ENCODE measurements around the gene MYO1C. TPM values are rescaled to one million over a fixed set of nuclear protein-coding genes. Genes with fewer than 3 reads are reported as not detected.

MYO1C gene
- total and polyA plus RNA-seq, 9 of the 15 experiments (the other 6 are each of a cell fraction or from before 2014, with no cell fraction given): 0.46 to 32.5 (median 11.6) TPM

DNA sequence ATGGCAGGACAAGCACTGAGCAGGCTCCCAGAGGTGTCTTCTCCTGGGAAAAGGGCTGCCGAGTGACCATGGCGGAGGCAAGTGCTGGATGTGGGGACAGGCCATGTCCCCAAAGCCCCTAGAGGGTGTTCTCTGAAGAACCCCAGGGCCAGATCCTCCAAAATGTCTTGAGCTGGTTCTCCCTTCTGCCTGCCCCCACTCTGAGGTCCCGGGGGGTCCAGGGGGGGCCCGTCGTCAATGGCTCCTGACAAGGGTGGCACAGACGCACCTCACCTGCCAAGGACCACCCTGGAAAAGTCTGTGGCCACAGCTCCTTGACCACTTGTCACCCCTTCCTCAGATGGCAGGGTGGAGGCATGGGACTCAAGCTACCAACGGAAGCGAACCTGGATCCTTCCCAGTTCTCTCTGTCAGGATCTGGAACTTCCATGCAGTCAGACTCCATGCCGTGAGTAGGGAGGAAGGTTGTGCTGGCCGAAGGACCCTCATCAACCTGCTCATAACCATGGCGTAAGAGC, 2.3 kb upstream of the MYO1C start:
- no TSS peak for BruUV-seq (replicated peaks)
- no peak overlapping the region for H3K4me3 ChIP-seq
- H3K79me2 ChIP-seq (ENCODE audit: control insufficient read depth, insufficient read depth, low read length): peaks cover 8% of the 10 kb centered on the region
- FAIRE-seq (no peak), ATAC-seq (no peak), DNase-seq (ENCODE audit: extremely low read depth in 1 of 4, low spot score in 3 of 4) (no peak)
- 61% methylated on average over 8 of the region's 11 CpGs for WGBS (ENCODE audit: insufficient coverage, low coverage, missing lambda C conversion rate)
- TF ChIP-seq SIX5 (IDR thresholded peaks at IDR 0.05; ENCODE audit: borderline replicate concordance in 1 of 2, insufficient read depth in 1 of 2, low read depth in 1 of 2, low read length in 2 of 2) (no peak), ZNF75A (CRISPR knock-in tag; IDR thresholded peaks at IDR 0.05) (no peak), ZC3H4 (CRISPR knock-in tag; IDR thresholded peaks at IDR 0.05; ENCODE audit: borderline replicate concordance) (no peak)
- TF ChIP-seq, protein P1, sequence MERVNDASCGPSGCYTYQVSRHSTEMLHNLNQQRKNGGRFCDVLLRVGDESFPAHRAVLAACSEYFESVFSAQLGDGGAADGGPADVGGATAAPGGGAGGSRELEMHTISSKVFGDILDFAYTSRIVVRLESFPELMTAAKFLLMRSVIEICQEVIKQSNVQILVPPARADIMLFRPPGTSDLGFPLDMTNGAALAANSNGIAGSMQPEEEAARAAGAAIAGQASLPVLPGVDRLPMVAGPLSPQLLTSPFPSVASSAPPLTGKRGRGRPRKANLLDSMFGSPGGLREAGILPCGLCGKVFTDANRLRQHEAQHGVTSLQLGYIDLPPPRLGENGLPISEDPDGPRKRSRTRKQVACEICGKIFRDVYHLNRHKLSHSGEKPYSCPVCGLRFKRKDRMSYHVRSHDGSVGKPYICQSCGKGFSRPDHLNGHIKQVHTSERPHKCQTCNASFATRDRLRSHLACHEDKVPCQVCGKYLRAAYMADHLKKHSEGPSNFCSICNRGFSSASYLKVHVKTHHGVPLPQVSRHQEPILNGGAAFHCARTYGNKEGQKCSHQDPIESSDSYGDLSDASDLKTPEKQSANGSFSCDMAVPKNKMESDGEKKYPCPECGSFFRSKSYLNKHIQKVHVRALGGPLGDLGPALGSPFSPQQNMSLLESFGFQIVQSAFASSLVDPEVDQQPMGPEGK (CRISPR knock-in tag; IDR thresholded peaks at IDR 0.05; ENCODE audit: borderline replicate concordance): no peak
- TF ChIP-seq, protein P2, sequence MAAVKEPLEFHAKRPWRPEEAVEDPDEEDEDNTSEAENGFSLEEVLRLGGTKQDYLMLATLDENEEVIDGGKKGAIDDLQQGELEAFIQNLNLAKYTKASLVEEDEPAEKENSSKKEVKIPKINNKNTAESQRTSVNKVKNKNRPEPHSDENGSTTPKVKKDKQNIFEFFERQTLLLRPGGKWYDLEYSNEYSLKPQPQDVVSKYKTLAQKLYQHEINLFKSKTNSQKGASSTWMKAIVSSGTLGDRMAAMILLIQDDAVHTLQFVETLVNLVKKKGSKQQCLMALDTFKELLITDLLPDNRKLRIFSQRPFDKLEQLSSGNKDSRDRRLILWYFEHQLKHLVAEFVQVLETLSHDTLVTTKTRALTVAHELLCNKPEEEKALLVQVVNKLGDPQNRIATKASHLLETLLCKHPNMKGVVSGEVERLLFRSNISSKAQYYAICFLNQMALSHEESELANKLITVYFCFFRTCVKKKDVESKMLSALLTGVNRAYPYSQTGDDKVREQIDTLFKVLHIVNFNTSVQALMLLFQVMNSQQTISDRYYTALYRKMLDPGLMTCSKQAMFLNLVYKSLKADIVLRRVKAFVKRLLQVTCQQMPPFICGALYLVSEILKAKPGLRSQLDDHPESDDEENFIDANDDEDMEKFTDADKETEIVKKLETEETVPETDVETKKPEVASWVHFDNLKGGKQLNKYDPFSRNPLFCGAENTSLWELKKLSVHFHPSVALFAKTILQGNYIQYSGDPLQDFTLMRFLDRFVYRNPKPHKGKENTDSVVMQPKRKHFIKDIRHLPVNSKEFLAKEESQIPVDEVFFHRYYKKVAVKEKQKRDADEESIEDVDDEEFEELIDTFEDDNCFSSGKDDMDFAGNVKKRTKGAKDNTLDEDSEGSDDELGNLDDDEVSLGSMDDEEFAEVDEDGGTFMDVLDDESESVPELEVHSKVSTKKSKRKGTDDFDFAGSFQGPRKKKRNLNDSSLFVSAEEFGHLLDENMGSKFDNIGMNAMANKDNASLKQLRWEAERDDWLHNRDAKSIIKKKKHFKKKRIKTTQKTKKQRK (IDR thresholded peaks at IDR 0.05; ENCODE audit: borderline replicate concordance, low read depth, low read length): no peak
- TF ChIP-seq, protein P3, sequence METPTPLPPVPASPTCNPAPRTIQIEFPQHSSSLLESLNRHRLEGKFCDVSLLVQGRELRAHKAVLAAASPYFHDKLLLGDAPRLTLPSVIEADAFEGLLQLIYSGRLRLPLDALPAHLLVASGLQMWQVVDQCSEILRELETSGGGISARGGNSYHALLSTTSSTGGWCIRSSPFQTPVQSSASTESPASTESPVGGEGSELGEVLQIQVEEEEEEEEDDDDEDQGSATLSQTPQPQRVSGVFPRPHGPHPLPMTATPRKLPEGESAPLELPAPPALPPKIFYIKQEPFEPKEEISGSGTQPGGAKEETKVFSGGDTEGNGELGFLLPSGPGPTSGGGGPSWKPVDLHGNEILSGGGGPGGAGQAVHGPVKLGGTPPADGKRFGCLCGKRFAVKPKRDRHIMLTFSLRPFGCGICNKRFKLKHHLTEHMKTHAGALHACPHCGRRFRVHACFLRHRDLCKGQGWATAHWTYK (CRISPR knock-in tag; IDR thresholded peaks at IDR 0.05): no peak
- no peaks in the 10 kb centered on the region for H3K9me3 ChIP-seq (replicated peaks; ENCODE audit: control insufficient read depth, insufficient read depth, low read depth, low read length)
- intact Hi-C loops (cut with micrococcal nuclease) (no loop called here), in situ Hi-C loops (cut with MboI) (no loop called here)
- no peak overlapping the region for H3K4me2 ChIP-seq (ENCODE audit: insufficient read depth, low read length)
- no peak overlapping the region for H3K27ac ChIP-seq (ENCODE audit: extremely low read depth, low read depth, low read length)
- H2AFZ ChIP-seq (ENCODE audit: low read depth, low read length): no peak overlapping the region
- ChIA-PET CTCF (ENCODE audit: low intra/inter-chr PET ratio) (no interaction called here), POLR2A (interaction anchor here (0.9 to 1.8 kb wide), 3 partner anchors 15 to 133 kb away, joined by 3 to 5 read pairs (median 4); no protein-coding TSS in a partner anchor)
- H3K36me3 ChIP-seq (ENCODE audit: control insufficient read depth, insufficient read depth, low read length): no peaks in the 10 kb centered on the region
- no peaks in the 10 kb centered on the region for H3K9me1 ChIP-seq (ENCODE audit: control insufficient read depth, insufficient read depth, low read length)
- H3K9ac ChIP-seq (ENCODE audit: insufficient read depth in 1 of 2, low read depth in 2 of 2, low read length in 2 of 2): no peak overlapping the region
- no peaks in the 10 kb centered on the region for H4K20me1 ChIP-seq (replicated peaks; ENCODE audit: control insufficient read depth, insufficient read depth, low read length)
- no peaks in the 10 kb centered on the region for H3K27me3 ChIP-seq (ENCODE audit: control insufficient read depth in 2 of 2, insufficient read depth in 2 of 2, low read length in 2 of 2)
- H3K4me1 ChIP-seq (replicated peaks in 1 of 2; ENCODE audit: control insufficient read depth in 2 of 2, insufficient read depth in 2 of 2, low read length in 2 of 2): peaks cover 3 to 43% of the 10 kb centered on the region in 2 experiments; a peak in 4 of 5 replicates
